Left renal cortex interstitium (tissue), 4 donors: Measurements from ENCODE around the gene SRD5A2. TPM values are rescaled to one million over a fixed set of nuclear protein-coding genes. Genes with fewer than 3 reads are reported as not detected.
"Not testable (repeated sequence)": the region's sequence is repeated elsewhere in the genome, so short reads cannot be mapped to it uniquely, and the experiment has no call there.

ENCODE experiments used
- DNase-seq, 4 donors: peaks; one replicate each; pipeline ENCODE4 v3.0.0-alpha.2; 2013; ENCODE audit warnings: low read depth in 4 of 4, low spot score in 2 of 4, missing footprints in 1 of 4
- polyA plus RNA-seq, 4 donors: library from polyadenylated mRNA; unstranded; fragments of 120-200 nt; gene quantifications; one replicate each; pipeline ENCODE4 v1.2.1, GENCODE V29; 2013; ENCODE audit not compliant: insufficient read length in 4 of 4

SRD5A2 gene
- polyA plus RNA-seq, 4 donors: 0.07 to 0.13 (median 0.08) TPM; not detected in 1

DNA sequence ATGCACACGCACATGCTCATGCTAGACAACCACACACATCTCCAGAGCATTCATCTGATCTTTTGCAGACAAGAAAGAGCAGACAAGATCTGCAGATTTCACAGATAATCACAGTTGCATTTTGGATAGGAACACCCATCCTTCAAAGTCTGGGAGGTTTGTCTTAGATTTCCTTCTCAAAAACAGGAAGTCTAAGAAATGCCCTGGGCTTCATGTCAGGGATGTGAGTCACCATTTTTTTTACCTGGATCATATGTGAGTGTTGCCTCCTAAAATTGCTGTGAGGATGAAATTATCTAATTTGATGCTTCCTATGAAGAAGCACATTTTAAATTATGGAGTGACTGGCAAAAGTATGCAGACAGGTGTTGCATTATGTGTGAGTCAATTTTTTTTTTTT is 46.1 kb downstream of the SRD5A2 start:
- no peak for DNase-seq

DNA sequence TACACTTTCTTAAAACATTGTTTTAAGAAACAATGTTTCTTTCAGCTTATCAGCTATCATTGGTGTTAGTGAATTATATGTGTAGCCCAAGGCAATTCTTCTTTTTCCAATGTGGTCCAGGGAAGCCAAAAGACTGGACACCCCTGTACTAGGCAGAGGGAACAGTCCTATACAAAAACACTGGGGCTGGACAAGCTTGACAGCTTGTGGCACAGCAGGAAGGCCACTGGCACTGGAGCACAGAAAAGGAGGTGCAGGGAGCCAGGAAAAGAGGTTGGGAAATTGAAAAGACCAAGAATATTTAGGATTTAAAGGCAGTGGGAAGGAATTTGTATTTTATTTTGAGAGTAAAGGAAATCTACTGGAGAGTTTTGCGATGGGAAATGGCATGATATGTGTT is 47.7 kb downstream of the SRD5A2 start:
- no peak for DNase-seq

- DNase-seq: no peak
Observed at GRCh38 chr2:31531101-31531500, 49.6 kb downstream of the SRD5A2 start.

DNA sequence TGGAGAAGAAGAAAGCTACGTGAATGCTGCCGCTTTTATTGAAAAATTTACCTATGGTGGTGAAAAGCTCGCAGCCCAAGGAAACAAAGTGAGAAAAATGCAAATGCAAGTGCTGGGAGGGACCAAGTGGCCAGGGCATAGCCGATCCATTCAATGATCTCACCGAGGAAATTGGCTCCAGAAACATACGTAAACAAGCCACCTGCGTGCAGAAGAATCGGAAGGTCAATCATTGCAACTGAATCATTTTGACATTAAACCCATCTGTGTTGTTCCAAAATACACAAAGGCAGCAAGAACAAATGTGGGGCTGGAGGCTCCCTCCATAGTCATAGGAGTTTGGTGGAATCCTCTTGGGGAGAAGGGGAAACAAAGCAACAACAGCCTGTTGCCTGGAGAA is 51.5 kb downstream of the SRD5A2 start:
- DNase-seq: no peak

GRCh38 chr2:31528823-31529222 is 51.9 kb downstream of the SRD5A2 start:
- no peak for DNase-seq

DNA sequence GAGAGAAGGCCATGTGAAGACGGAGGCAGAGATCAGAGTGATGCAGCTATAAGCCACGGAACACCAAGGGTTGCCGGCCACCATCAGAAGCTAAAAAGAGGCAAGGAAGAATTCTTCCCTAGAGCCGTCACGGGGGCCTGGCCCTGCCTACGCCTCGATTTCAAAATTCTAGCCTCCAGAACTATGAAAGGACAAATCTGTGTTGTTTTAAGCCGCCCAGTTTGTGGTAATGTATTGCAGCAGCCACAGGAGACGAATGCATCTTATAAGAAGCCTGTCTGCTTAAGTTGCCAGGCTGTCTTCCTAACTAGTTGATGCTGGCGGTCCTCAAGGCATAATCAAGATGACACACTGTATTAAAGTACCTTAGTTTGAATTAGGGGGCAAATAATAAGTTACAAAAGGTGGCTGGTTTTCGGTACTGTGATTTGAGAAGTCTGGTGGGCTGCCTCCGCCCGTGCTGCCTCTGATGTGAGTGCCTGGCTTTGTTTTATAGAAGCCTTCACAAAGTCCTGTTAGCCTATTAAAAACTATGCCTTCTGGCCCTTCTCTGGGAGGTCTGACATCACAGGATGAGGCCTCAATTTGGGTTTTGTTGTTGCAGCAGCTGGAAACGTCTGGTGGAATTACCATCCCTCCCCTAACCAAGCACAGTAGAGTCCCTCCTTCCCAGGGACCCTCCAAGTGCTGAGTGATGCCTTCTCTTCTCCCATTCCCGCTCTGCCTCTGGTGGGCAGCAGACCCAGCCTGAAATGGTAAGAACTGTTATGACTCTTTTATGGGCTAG is 53.6 kb downstream of the SRD5A2 start:
- peak in 2 of 4 donors; percentile 9 to 51 for DNase-seq

DNA sequence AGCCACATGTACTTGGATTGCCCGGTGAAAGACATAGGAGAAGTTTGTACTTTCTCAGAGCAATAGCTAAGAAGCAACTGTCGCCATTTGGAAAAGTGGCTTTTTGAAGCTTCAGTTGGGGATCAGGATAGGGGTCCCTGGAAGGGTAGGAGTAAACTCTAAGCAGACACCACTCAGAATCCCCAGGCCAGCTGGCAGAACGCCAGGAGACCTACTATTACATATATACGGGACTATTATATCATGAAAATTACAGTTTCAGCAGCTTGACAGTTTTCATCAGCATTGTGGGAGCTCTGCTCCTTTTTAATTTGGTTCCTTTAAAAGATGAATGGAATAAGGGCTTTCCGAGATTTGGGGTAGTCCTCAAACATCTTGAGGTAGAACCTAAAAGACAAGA is 54.9 kb downstream of the SRD5A2 start:
- DNase-seq: no peak

DNA sequence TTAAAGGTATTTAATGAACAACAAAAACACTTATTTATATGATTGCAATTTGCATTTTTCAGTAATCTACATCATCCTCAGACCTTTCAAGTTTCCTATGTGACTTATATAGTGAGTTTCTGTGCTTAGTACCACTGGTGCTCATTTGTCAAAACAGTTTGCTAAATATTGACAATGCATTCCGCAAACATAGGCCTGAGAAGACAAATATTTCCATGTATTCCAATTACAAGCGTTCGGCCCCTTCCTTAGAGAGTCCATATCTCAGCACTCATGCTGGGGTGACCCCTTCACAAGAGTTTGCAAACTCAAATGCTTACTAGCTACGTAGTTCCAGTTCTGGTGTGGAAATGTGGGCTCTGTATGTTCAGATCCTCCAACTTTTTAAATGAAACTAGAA is 56.1 kb downstream of the SRD5A2 start:
- no peak for DNase-seq

GRCh38 chr2:31523871-31524492 is 56.8 kb downstream of the SRD5A2 start:
- no peak for DNase-seq

- no peak for DNase-seq
Observed at GRCh38 chr2:31522786-31523185, 58.0 kb downstream of the SRD5A2 start.

GRCh38 chr2:31517442-31518203 is 63.1 kb downstream of the SRD5A2 start:
- no peak for DNase-seq

- no peak for DNase-seq
Observed at GRCh38 chr2:31515586-31515985, 65.2 kb downstream of the SRD5A2 start.

DNA sequence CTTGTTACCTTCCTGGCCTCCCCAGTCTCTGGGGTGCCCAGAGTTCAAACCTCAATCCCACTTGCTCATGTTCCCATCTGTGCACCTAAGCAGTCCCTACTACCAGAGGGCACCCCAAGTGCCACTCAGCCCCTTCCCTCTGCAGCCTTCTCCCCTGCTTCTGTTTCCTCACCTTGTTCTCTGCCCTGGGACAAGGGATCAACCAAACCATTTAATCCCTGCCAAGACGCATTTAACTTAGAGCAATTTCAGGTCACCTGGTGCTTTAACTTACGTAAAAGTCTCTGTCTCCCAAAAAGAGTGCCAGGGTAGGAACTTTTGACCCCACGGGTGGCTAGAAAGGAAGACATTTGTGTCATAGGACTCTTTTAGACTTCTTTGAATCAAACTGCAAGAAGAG is 67.2 kb downstream of the SRD5A2 start:
- no peak for DNase-seq

DNA sequence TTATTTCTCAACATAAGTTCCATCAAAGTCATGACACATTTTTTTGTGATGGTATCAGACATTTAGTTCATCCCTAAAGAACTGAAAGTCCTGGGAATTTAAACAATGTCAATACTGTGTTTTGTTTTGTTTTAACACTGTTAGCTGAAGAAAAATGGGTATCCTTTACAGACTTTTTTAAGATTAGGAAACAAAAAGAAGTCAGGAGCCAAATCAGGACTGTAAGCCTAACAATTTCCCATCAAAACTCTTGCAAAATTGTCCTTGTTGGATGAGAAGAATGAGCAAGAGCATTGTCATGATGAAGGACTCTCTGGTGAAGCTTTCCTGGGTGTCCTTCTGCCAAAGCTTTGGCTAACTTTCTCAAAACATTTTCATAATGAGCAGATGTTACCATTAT is 69.4 kb downstream of the SRD5A2 start:
- no peak for DNase-seq

DNA sequence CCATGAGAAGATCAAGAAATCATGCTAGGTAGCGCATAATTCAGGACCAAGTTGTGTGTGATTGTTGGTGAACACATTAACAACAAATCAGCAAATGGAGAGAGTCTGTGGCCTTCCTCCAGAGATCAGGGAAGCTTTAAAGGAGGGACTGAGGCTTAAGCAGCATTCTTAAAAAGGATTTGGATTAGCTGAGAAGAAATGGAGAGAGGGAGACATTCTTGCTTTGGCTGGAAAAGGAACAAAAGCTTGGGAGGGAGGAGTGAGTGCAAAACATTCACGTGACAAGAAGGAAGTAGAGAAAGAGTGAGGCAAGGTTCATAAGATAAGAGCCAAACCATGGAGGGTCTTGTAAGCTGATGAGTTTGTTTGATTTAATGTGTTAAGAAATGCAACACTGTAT is 75.6 kb downstream of the SRD5A2 start:
- no peak for DNase-seq

DNA sequence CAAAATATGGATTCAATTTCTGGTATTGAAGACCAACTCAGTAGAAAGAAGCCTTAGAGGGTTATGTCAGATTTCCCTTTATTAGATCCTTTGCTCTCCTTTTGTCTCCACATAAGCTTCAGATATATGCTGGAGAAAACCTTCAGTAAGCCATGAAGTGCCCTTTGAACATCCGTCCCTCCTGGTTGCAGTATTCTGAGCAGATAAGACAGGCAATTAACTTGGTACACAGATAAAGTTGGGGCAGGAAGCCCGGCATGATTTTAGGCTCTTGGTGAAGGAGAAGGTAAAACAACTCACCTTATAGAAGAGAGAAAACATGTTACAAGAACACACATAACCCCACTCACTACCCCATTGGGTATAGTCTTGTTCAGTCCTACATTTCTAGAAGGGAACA is 76.4 kb downstream of the SRD5A2 start:
- DNase-seq: no peak

GRCh38 chr2:31496451-31496874 is 84.3 kb downstream of the SRD5A2 start:
- DNase-seq: not testable (repeated sequence)

GRCh38 chr2:31489339-31489738 is 91.4 kb downstream of the SRD5A2 start:
- DNase-seq: not testable (repeated sequence)

- no peak for DNase-seq
Observed at GRCh38 chr2:31483246-31483645, 97.5 kb downstream of the SRD5A2 start.

- DNase-seq: no peak
Observed at GRCh38 chr2:31476511-31477180, 104.1 kb downstream of the SRD5A2 start.

DNA sequence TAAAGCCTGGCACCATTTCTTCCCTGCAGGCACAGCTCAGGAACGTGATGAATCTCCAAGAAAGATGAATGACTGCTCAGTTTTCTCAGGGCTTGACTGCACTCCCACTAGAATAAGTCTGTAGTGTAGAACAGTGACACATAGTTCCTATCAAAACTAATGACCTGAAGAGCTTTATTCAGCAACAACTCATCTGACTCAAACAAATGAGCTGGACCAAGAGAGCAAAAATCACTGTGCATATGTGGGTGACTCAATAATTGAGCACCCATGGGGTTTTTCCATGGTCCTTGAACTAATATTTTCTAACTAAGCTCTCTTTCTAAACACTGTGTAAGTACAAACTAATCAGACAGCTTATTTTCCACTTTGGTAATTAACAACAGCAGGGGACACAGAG is 105.0 kb downstream of the SRD5A2 start:
- DNase-seq: no peak
